ENCODE measurements around the gene SPATA25. TPM values are rescaled to one million over a fixed set of nuclear protein-coding genes. Genes with fewer than 3 reads are reported as not detected.

SPATA25 gene
- total RNA-seq, 1 experiment from 2014 or later = 0.40 TPM

DNA sequence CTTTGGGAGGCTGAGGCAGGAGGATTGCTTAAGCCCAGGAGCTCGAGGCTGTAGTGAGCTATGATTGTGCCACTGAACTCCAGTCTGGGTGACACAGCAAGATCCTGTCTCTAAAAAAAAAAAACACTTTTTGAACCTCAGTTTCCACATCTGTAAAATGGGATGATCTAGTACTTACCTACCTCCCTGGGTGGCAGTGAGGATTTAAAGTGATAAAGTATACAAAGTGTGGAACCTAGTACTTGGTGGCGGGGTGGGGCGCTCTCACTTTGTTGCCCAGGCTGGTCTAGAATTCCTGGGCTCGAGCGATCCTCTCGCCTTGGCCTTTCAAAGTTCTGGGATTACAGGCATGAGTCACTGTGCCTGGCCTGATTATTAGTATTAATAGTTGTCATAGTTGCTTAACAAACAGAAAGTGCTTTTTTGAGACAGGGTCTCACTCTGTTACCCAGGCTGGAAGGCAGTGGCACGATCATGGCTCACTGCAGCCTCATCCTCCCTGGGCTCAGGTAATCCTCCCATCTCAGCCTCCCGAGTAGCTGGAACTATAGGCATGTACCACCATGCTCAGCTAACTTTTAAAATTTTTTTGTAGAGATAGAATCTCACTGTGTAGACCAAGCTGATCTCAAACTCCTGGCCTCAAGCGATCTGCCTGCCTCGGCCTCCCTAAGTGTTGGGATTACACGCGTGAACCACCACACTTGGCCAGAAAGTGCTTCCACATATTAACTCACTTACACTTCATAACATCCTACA, 31.5 kb upstream of the SPATA25 start:
- DNase-seq = peak; percentile 22
- Histone ChIP-seq H3K9ac (ENCODE audit: low read length) (no peak overlapping the region), H3K4me3 (ENCODE audit: low read length) (no peak overlapping the region), H4K20me1 (ENCODE audit: low read length) (no peaks in the 10 kb centered on the region), H3K36me3 (ENCODE audit: low read depth, low read length) (no peaks in the 10 kb centered on the region), H3K4me1 (ENCODE audit: insufficient read depth, low read length) (peaks cover 8% of the 10 kb centered on the region), H3K27me3 (ENCODE audit: low read length) (no peaks in the 10 kb centered on the region), H3K9me2 (replicated peaks; ENCODE audit: low read length) (no peaks in the 10 kb centered on the region), H3K4me2 (ENCODE audit: low read length) (no peak overlapping the region), H3F3A (ENCODE audit: low read length, unreplicated experiment) (no peaks in the 10 kb centered on the region), H3K9me3 (ENCODE audit: low read length) (no peaks in the 10 kb centered on the region), H3K27ac (ENCODE audit: low read length) (no peak overlapping the region), H3K79me2 (ENCODE audit: low read length) (no peaks in the 10 kb centered on the region), H2AFZ (ENCODE audit: low read length) (no peak overlapping the region)
- intact Hi-C loops (cut with micrococcal nuclease) = no loop called here
- no peak for ATAC-seq
- no TSS peak for BruUV-seq (replicated peaks)
- CTCF ChIA-PET = no interaction called here
- TF ChIP-seq EZH2phosphoT487 (IDR thresholded peaks at IDR 0.05; ENCODE audit: borderline replicate concordance, low read length) = no peak
- TF ChIP-seq EZH2 (IDR thresholded peaks at IDR 0.05; ENCODE audit: low read length, unreplicated experiment) = no peak
- no peak for TF ChIP-seq CTCF (conservative IDR thresholded peaks at IDR 0.05; ENCODE audit: low read depth, low read length)
- POLR2A ChIA-PET (ENCODE audit: unreplicated experiment) = interaction anchor here (0.6 kb wide), 1 partner anchor 38 kb away, joined by 3 read pairs; no protein-coding TSS in a partner anchor

- H3K27me3 ChIP-seq (ENCODE audit: low read length) = no peaks in the 10 kb centered on the region
- no peak overlapping the region for H3K4me3 ChIP-seq (ENCODE audit: low read length)
- no peak for TF ChIP-seq EZH2 (IDR thresholded peaks at IDR 0.05; ENCODE audit: low read length, unreplicated experiment)
- no peak for TF ChIP-seq EZH2phosphoT487 (IDR thresholded peaks at IDR 0.05; ENCODE audit: borderline replicate concordance, low read length)
- no peak for TF ChIP-seq CTCF (conservative IDR thresholded peaks at IDR 0.05; ENCODE audit: low read depth, low read length)
- H3K27ac ChIP-seq (ENCODE audit: low read length) = no peak overlapping the region
- H3K9me3 ChIP-seq (ENCODE audit: low read length) = no peaks in the 10 kb centered on the region
- intact Hi-C loops (cut with micrococcal nuclease) = no loop called here
- DNase-seq (no peak), ATAC-seq (no peak)
- H3K9me2 ChIP-seq (replicated peaks; ENCODE audit: low read length) = no peaks in the 10 kb centered on the region
- BruUV-seq (replicated peaks) = no TSS peak
- H3K4me1 ChIP-seq (ENCODE audit: insufficient read depth, low read length) = peaks cover 8% of the 10 kb centered on the region
- H3K36me3 ChIP-seq (ENCODE audit: low read depth, low read length) = no peaks in the 10 kb centered on the region
- H3K4me2 ChIP-seq (ENCODE audit: low read length) = no peak overlapping the region
- no peaks in the 10 kb centered on the region for H3K79me2 ChIP-seq (ENCODE audit: low read length)
- POLR2A ChIA-PET (ENCODE audit: unreplicated experiment) = no interaction called here
- no peaks in the 10 kb centered on the region for H4K20me1 ChIP-seq (ENCODE audit: low read length)
- no peak overlapping the region for H3K9ac ChIP-seq (ENCODE audit: low read length)
- 0 out of 2 replicates have a peak overlapping the region, but pooled peaks have one; percentile 7 for H2AFZ ChIP-seq (ENCODE audit: low read length)
- CTCF ChIA-PET = no interaction called here
- H3F3A ChIP-seq (ENCODE audit: low read length, unreplicated experiment) = no peaks in the 10 kb centered on the region
Observed at GRCh38 chr20:45918182-45918737, 30.8 kb upstream of the SPATA25 start.

DNA sequence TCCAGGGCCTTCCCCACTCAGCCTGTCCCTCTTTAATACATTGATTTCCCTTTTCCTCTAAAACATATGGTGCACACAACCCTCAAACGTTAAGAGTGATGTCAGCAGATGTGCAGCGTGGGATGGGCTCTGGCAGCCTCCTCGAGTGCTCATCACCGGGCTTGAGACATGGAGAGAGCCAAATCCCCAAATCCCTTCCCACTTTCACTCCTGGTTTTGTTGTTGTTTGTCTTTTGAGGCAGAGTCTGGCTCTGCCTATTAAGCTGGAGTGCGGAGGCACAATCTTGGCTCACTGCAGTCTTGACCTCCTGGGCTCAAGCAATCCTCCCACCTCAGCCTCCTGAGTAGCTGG, 30.3 kb upstream of the SPATA25 start:
- H3K9ac ChIP-seq (ENCODE audit: low read length) = no peak overlapping the region
- ATAC-seq (no peak), DNase-seq (no peak)
- ChIA-PET CTCF (no interaction called here), POLR2A (ENCODE audit: unreplicated experiment) (no interaction called here)
- H3F3A ChIP-seq (ENCODE audit: low read length, unreplicated experiment) = no peaks in the 10 kb centered on the region
- H3K9me2 ChIP-seq (replicated peaks; ENCODE audit: low read length) = no peaks in the 10 kb centered on the region
- no peaks in the 10 kb centered on the region for H4K20me1 ChIP-seq (ENCODE audit: low read length)
- H3K4me3 ChIP-seq (ENCODE audit: low read length) = no peak overlapping the region
- BruUV-seq (replicated peaks) = no TSS peak
- H3K4me2 ChIP-seq (ENCODE audit: low read length) = no peak overlapping the region
- intact Hi-C loops (cut with micrococcal nuclease) = no loop called here
- TF ChIP-seq EZH2 (IDR thresholded peaks at IDR 0.05; ENCODE audit: low read length, unreplicated experiment) (no peak), CTCF (conservative IDR thresholded peaks at IDR 0.05; ENCODE audit: low read depth, low read length) (no peak), EZH2phosphoT487 (IDR thresholded peaks at IDR 0.05; ENCODE audit: borderline replicate concordance, low read length) (no peak)
- H3K79me2 ChIP-seq (ENCODE audit: low read length) = no peaks in the 10 kb centered on the region
- H2AFZ ChIP-seq (ENCODE audit: low read length) = no peak overlapping the region
- H3K27ac ChIP-seq (ENCODE audit: low read length) = no peak overlapping the region
- peaks cover 8% of the 10 kb centered on the region for H3K4me1 ChIP-seq (ENCODE audit: insufficient read depth, low read length)
- no peaks in the 10 kb centered on the region for H3K27me3 ChIP-seq (ENCODE audit: low read length)
- no peaks in the 10 kb centered on the region for H3K36me3 ChIP-seq (ENCODE audit: low read depth, low read length)
- no peaks in the 10 kb centered on the region for H3K9me3 ChIP-seq (ENCODE audit: low read length)
